GM04504 (cell line): ENCODE measurements around the gene PTEN.

Experiments
- DNase-seq: peaks from one replicate; pipeline ENCODE4 v3.0.0-alpha.2; 2012; ENCODE audit warnings: low read depth

Gene PTEN

DNA sequence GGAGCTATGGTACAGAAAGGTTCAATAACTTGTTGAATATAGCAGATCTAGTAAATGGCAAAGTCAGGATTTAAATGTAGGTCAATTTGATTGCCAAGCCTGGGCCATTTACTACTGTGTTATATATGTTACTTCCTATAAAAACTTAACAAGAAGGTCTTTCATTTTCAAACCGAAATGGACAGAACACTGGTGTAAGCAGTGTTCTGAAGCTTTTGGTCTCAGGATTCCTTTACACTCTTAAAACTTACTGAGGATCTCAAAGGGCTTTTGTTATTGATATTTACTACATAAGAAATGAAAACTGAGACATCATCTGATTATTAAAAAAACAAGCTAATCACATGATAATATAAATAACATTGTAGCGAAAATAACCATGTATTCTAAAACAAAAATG, 114.7 kb downstream of the PTEN start:
- no peak for DNase-seq

DNA sequence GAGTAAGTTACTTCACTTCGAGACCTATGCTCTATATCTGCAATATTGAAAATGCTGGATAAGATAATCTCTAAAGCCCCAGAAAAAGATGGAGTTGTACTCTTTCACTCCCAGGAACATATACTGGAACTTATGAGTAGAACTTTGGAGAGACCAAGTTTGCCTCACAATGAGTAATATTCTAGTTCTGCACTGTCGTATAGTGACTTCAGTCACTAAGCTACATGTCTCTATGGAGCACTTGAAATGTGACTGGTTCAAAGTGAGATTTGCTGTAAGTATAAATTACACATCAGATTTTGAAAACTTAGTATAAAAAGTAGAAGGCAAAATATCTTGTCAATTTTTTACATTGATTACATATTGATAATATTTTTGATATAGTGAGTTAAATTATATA, 116.4 kb downstream of the PTEN start:
- DNase-seq = no peak

DNA sequence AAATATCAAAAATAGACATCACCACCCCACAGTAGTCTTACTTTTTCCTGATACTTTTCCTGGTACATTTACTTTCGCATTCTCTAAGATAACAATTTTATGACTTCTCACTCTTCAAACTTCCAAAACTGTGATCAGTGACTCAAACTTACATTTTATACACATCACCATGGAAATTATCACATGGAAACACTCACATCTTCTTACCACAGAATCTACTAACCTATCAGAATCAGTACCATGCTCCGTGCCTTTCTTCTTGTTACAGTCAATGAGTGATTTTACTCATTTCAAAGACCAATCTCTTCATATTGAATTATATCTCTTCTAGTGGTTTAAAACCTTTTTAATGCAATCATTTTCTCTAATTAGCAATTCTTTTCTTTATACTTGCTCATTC, 120.3 kb downstream of the PTEN start:
- no peak for DNase-seq

DNA sequence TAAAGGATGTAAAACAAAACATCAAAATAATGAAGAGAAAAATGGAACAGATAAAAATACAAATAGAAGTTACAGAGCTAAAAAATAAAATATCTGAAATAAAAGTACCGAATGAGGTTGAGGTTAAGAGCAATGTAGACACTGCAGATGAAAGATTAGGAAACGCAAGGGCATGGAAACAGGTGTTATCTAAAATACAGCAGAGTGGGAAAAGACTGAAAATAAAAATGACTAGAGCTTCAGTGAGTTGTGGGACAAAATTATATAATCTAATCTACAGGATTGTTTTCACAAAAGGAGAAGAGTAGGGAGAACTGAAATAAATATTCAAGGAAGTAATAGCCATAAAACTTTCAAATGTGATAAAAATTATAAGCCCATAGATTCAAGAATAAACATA, 123.8 kb downstream of the PTEN start:
- no peak for DNase-seq

DNA sequence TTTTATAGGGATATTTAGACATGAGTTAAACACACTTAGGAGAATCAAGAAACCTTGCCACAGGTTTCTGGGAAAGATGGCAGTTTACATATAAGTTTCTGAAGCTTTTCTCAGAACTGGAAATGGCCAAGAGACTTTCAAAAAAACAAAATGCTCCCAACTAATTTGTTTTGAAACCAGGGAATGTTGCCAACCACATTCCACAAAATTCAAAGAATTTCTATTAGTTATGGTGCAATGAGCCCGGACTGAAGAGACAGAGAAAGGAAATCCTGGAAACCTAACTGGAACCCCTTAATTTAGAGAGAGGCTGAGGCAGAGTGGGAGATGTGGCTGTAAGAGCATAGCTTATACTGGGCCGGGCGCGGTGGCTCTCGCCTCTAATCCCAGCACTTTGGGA, 128.5 kb downstream of the PTEN start:
- DNase-seq = no peak

DNA sequence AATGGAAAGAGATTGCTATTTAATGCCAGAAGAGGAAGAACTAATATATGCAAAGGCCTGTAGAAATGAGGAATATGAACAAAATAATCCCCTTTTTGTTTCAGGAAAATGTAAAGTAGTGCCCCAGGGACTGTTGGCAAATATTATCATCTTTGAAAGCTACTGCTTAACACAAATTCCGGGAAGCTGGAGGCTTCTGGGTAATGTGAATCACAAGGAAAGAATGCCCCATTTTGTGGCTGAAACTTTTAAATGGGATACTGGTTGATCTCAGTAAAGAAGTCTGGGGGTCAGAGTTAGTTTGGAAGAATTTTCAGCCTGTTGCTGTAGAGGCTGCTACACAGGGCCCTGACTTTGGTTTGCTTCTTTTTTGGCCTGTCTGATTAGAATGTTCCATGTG, 141.0 kb downstream of the PTEN start:
- no peak for DNase-seq

DNA sequence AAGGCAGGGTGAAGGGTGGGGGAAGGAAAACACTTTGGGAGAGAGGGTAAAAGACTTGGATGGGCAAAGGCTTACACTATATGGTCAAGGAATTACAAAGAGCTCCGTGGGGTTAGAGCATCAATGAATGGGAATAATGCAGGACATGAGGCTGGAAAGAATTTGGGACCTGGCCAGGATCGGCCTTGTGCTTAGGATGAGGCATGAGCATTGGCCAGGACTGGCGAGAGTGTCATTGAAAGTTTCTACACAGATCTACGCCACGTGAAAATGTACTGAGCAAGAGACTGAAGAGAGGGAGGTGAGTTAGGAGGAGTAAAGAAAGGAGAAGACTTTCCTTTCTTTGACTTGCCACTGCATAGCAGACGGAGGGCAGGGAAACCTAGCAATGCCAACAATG, 142.8 kb downstream of the PTEN start:
- DNase-seq = no peak

DNA sequence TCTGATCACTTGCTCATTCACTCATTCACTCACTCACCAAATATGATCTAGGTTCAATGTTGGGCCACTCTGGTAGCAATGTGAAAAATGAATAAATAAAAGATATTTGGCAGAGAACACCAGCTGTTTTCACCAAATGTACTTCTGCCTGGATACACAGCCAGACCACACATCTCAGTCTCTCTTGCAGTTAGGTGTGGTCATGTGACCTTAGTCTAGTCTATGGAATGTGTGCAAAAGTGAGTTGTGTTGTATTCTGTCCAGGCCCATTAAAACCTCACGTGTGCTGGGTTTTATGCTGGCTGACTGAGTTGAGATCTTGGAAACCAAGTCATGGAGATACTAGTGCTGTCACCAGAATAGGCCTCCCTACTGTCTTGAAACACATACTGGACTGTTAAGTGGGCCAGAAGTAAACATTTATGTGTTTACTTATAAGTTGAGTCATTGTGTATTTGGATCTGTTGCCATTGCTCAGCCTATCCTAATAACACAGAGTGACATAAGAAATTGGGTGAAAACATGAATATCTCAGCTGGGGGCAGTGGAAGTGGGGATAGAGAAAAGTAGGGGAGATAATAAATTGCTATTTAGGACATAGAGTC, 145.5 kb downstream of the PTEN start:
- DNase-seq = no peak

DNA sequence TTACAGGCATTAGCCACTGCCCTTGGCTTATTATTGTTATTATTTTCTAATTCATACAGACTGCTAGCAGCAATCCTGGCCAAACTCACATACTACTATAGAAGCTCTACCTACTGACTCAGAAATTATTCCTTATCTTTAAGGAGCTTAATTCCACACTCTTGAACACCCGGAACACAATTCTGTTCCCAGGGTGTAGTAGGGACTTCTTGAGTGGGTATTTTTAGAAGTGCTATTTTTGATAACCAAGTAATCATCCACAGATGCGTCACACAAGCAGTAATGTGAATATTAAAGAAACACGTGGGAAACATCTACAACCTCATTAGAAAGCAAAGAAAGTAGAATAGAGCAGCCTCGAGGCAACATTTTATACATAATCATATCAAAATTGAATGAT, 149.2 kb downstream of the PTEN start:
- DNase-seq = no peak

DNA sequence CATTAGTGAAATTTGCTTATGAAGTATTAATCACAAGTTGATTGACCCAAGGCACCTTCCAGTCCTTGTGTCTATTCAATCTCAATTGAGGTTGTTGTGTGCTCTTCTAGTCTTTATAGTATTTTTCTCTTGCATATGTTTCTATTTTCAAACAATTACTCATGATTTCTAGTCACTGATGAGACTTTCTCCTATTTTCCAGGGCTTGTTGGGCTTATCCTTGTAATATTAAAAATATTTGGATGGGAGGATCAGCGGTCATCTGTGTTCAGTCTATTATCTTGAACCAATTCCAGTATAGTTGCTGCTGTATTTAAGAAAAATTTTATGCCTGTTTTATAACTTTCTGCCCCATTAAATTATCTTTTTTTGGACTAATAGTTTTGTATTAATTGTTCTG, 154.4 kb downstream of the PTEN start:
- DNase-seq = no peak

DNA sequence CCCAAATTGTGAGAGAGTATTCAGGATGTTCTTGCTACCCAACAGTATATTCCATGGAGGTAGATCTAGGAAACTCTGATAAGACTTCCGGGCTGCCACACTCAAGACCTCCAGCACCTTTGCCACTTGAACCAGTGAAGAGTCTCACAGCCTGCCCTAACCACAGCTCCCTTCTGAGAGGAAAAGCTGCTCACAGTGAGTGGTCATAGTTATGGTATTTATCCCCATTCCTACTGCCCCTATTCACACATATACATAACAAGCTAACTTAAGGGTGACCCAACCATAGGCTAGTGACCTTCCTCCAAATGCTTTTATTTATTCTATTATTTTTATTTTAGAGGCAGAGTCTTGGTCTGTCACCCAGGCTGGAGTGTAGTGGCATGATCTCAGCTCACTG, 156.3 kb downstream of the PTEN start:
- no peak for DNase-seq
